IPS-NIHi11 (cell line): Measurements from ENCODE around the gene ASPG.

Experiments used
- DNase-seq: peaks from one replicate; pipeline ENCODE4 v3.0.0; 2012; ENCODE audit warnings: mixed read lengths, low spot score

ASPG gene

DNA sequence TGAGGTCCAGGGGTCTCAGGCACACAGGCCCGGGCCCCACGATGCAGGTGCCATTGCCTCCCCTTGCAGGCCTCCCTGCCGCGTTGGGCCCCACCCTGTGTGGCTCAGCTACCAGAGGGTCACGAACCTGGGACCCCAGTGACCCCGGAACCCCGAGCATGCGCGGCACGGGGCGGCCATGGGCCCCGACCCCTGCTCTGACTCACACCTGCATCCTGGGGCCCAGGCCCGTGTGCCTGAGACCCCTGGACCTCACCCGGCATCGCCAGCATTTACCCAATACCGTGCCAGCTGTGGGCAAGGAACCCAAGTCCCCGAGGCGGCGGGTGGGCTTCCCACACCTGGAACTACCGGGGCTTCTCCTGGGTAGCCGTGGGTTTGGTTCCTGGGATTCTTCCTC lies 78.0 kb downstream of the ASPG start:
- DNase-seq: no peak

DNA sequence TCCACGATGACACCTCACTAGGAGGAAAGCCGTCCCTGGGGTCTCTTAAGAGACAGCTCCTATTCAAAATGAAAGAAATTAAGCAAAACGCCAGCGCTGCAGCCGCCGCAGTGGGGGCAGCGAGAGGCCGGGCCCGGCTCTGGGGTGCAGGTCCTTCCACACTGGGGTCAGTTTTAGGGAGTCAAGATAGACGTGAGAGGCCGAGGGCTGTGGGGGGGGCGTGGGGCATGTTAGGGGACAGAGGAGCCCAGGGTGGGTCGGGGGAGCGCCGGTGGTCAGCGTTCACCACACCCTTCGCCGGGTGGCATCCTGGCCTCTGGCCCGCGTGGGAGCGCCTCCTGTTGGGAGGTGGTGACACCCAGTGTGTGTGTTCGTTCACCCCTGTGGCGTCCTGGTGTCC lies 78.5 kb downstream of the ASPG start:
- DNase-seq: no peak

DNA sequence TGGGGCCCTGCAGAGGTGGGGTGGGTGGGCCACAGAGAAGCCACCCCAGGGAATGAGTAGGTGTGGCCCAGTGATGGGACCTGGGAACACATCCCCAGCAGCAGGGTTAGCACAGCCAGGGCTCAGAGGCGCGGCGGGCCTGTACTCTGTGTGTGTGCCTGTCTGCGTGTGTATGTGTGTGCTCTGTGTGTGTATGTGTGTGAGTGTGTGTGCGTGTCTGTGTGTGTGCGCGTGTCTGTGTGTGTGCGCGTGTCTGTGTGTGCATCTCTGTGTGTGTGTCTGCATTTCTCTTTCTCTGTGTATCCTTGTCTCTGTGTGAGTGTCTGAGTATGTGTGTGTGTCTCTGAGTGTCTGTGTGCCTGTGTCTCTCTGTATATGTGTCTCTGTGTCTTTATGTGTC lies 79.0 kb downstream of the ASPG start:
- no peak for DNase-seq
